Esophagus squamous epithelium (tissue), 4 donors: Measurements from ENCODE around the gene STK32A.

Experiments used
- CTCF ChIP-seq, 6 experiments: fragments of 450-650 bp in 4 of 6; fragments of 200-600 bp in 2 of 6; sonication (generic) in 2 of 6; IDR thresholded peaks; one replicate each; pipeline ENCODE4 v1.5.1; 2016 to 2019; ENCODE audit warnings: antibody characterized with exemption in 6 of 6, mild to moderate bottlenecking in 4 of 6, moderate library complexity in 4 of 6
- POLR2A ChIP-seq, 4 donors: fragments of 450-650 bp; IDR thresholded peaks; one replicate each; pipeline ENCODE4 v1.6.1; 2017; ENCODE audit warnings: antibody characterized with exemption in 4 of 4, mild to moderate bottlenecking in 4 of 4, moderate library complexity in 3 of 4

DNA sequence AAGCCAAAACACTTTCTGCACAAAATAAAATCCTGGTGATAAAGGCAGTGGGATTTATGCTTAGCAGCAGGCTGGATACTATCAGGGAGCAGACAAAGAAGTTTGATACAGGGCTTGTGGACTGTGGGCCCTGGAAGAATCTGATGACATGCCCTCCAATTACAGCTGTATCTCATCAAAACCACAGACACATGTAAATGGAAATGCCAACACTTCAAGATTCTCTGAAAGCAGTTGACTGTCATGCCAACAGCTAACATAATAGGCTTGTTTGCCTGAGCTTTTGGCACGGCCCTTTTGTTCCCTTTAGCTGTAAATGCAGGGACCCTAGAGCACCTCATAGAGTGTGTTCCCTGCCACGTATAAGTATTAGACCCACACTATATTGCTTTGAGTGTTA lies 114.4 kb downstream of the STK32A start:
- TF ChIP-seq CTCF (IDR thresholded peaks at IDR 0.05) (no peak), POLR2A (IDR thresholded peaks at IDR 0.05) (no peak)
